Renal cortex interstitium (tissue), 15 donors: ENCODE data around the gene DNMBP. TPM values are rescaled to one million over a fixed set of nuclear protein-coding genes. Genes with fewer than 3 reads are reported as not detected.

Source experiments
- DNase-seq, 11 donors: peaks; one replicate each; pipeline ENCODE4 v3.0.0-alpha.2; 2013; ENCODE audit warnings: low read depth in 9 of 11, low spot score in 4 of 11; ENCODE audit errors: extremely low read depth in 1 of 11
- long read RNA-seq, 16 experiments: transcript quantifications; one replicate each; lab custom pipeline, GENCODE V29; 2026
- polyA plus RNA-seq, 3 donors: library from polyadenylated mRNA; unstranded; fragments of 120-200 nt; gene quantifications; one replicate each; pipeline ENCODE4 v1.2.1, GENCODE V29; 2013; ENCODE audit not compliant: insufficient read length in 3 of 3

The DNMBP gene
- 10 to 100 TPM; 31.8 to 37.6 (median 33.8) TPM for polyA plus RNA-seq
- long read RNA-seq, donor 1, result 0 reads
- long read RNA-seq, donor 2, result 0 reads
- long read RNA-seq, donor 3, result 0 reads
- long read RNA-seq, donor 4, partial matches to known transcripts, result 7 of 7 reads
- long read RNA-seq, donor 4, other reads (novel, unspliced or antisense), result 0 of 7 reads
- long read RNA-seq, donor 5, result 0 reads
- long read RNA-seq, donor 6, result 0 reads
- long read RNA-seq, donor 7, result 0 reads
- long read RNA-seq, donor 8, partial matches to known transcripts, result 19 of 19 reads
- long read RNA-seq, donor 8, other reads (novel, unspliced or antisense), result 0 of 19 reads
- long read RNA-seq, donor 9, result 0 reads
- long read RNA-seq, donor 10, full-length matches to known transcripts, result 1 of 1 reads
- long read RNA-seq, donor 10, partial matches to known transcripts, result 0 of 1 reads
- long read RNA-seq, donor 10, other reads (novel, unspliced or antisense), result 0 of 1 reads
- long read RNA-seq, donor 11, result 0 reads
- long read RNA-seq, donor 12, result 0 reads
- long read RNA-seq, donor 13, result 0 reads
- long read RNA-seq, donor 14, result 0 reads
- long read RNA-seq, donor 15, result 0 reads
- long read RNA-seq, donor 16, full-length matches to known transcripts, result 3 of 25 reads
- long read RNA-seq, donor 16, partial matches to known transcripts, result 22 of 25 reads
- long read RNA-seq, donor 16, other reads (novel, unspliced or antisense), result 0 of 25 reads

DNA sequence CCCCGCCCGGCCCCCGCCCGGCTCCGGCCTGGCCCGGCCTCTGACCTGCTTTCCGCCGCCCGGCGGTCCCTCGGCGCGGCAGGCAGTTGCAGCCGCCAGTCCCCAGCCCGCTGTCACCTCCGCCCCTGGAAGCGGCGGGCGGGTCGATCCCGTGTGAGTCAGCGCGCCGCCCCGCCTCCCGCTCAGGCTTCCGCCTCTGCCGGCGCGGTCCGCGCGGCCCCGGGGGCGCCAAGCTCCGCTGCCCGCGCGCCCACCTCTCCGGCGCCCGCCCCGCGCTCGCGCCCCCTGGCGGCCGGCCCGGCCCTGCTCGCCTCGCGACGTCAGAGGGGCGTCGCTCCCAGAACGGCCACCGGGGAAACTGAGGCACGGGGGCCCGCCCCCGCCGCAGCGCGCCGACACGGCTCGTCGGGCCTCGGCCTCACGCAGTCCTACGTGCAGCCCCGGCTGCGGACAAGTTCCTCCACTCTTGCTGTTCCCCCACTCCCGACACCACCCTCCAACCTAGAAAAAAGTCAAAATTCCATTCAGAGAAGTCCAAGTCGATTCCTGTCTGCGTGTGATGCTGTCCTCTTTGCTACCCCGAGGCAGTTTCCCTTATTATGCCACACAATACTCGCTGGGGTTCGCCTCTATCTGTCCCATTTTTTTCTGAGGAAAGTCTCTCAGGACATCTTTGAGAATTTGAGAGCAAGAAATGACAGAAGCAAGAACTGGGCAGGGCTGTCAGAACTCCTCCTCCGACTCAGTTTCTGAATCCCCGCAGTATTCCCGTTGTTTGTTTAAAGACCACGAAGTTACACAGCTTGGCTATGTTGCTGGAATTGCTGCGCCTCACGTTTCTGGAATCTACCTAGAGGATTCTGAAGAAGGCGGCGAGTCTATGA is at the start of gene DNMBP:
Gene DNMBP (minus strand): TSS at position 155 of the 884 bp plus-strand sequence. CDS start 37,823 bp downstream, outside the sequence.
- DNase-seq, result peak in 10 of 11 donors; percentile 65 to 84 (median 80)

DNA sequence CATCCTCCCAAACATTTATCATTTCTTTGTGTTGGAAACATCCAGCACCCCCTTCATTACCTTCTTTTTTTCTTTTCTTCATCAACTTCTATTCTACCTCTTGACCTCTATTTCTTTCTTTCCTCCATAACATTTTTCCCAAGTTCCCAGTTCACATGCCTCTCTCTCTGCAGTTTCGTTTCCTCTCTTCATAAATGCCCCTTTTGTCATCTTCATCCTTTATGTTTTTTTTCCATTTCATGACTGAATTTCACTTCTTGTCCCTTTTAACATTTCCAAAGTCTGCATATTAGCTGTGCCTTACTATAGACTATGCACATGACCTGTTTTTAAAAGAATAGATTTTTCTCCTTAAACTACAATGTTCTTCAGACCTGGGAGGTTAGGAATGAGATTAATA is 48.2 kb upstream of the DNMBP start:
- DNase-seq, result no peak

DNA sequence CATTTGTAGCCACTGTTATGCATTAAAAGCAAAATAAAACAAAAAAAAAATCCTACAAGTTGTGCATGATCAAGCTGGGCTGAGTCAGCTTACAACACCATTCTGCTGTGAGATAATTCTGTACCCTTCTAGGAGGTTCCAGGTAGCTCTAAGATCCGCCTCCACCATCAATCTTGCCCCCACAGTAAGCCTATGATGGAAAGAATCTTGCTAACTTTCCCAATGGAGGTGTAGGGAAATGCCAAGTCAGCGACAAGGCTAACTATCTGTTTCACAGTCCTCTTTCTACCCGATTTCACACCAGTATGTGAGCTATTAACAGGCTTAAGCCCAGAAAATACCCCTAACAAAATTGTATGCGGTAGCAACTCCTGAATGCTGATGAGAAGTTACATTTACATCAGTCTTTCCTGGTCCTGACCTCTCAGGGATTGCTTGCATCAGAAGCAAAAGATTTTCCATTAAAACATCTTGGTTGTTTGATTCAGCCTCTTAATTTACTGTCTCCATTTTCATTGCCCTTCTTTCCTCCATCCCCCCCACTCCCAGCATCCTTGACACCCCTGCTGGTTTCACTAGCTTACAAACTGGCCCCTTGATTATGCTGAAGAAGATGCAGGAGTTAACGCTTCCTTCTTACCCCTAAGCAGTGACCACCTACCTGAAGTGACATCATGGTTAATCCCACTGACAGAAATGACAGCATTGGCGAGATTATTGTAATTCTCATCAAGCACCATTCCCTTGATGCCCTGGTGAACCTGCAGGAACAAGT is 44.1 kb upstream of the DNMBP start:
- no peak for DNase-seq

- peak; percentile 60 to 84 (median 78) for DNase-seq
Observed at GRCh38 chr10:100046021-100046486, 36.3 kb upstream of the DNMBP start.

DNA sequence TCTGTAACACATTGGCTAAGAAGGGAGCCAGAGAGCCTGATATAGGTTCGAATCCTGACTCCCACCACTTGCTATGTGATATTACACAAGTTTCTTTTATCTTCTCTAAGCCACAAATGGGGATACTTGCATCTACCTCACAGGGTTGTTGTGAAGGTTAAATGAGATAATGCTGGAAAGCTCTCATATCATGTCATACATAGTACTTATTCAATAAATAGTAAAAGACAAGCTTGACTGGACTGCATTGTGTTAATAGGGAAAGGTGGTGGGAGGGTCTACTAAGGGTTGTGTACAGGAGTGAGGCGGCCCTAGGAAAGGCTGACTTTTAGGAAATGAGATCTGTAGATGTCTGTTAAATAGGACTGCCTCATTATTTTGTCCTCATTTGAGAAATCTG is 35.8 kb upstream of the DNMBP start:
- DNase-seq, result no peak

DNA sequence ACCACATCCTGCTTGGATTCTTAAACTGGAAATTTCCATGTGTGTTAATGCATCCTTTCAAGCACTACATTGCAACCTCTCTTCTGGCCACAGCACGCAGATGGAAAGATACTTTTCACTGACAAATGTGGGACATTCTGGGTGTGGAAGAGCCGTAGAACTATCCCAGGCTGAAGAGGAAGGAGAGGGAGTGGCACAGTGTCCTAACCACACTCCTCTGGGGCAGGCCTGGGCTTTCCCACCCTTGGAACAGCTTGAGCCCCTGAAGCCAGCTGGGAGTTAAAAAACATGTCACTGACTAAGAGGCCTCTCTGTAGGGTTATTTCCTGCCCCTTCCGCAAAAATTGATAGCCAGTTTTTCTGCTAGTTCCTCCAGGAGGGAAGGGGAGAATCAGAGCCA is 34.0 kb upstream of the DNMBP start:
- DNase-seq, result no peak

DNA sequence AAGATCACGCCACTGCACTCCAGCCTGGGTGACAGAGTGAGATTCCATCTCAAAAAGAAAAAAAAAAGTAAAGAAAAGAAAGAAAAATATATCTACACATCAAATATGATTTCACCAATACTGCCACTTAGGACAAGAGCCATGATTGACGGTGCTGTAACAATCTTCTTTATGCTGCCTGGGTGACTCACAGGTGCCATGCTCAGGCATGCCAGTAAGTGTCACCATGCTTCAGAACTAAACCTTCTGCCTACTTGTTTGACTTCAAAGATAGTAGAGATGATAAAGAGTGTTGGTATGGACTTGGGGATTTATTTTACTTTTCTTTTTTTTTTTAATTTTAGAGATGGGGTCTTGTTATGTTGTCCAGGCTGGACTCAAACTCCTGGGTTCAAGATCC is 33.6 kb upstream of the DNMBP start:
- no peak for DNase-seq

DNA sequence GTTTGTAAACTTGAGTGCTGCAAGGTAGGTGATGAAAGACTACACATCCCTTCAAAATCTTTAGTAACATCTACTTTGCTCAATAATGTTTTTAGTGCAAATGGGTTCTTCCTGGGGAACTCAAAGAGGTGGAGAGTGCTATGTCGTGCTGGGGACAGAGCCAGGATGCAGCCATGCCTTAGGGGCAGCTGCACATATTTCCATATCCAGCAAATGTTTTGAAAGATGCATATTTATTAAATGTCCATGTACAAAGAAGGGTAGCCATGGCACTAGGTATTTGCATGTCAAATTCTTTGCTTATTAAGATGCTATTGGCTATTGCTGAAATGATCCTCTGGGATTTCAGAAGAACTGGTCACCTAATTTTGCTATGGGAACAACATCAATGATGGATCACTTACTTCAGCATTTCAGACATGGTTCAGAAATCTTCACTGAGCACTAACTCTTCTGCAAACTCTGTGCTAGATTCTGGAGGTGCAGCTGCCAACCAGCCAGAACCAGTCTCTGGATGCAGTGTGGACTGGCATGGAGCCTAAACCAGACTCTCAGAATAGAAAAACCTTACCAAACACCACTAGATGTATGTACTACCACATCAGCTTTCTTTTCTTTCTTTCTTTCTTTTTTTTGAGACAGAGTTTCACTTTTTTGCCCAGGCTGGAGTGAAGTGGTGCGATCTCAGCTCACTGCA is 31.7 kb upstream of the DNMBP start:
- DNase-seq, result no peak

DNA sequence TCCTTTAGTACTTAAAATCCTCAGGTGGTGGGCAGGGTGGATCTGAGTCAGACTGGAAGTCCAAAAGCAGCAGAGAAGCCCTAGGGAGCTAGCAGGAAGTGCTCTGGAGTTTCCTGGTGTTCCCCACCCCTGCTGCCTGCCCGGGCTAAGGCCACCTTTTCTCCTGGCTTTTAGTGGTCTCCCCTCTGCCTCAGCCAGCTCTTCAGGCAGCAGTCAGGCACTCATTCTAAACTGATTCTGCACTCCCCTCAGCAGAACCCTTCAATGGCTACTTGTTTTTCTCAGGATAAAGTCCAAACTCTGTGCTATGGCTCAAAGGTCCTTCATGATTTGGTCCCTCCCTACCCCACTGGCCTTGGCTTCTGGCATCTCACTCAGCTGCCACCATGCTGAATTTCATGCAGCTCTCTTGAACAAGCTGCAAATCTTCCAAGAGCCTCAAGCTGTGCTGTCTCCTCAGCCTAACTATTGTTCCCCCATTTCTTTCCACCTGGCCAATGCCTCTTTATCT is 28.9 kb upstream of the DNMBP start:
- no peak for DNase-seq

GRCh38 chr10:100037758-100038315 is 28.1 kb upstream of the DNMBP start:
- no peak for DNase-seq

DNA sequence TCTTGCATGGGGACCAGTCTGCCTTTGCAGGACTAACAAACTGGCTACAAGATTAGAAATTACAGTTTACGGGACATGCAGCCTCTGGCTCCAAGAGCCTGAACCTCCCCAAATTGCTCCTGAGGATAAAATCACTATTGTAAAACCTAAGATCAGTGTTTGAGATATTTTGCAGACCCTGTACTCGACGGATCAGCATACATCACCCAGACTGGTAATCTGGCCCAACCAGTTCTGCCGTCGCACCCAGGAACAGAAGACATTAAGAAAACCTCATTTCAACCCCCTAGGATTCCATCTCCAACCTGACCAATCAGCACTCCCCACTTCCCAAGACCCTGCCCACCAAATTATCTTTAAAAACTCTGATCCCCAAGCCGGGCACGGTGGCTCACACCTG is 27.1 kb upstream of the DNMBP start:
- no peak for DNase-seq

- no peak for DNase-seq
Observed at GRCh38 chr10:100033766-100034418, 24.1 kb upstream of the DNMBP start.

GRCh38 chr10:100027416-100027815 is 17.7 kb upstream of the DNMBP start:
- DNase-seq, result no peak

DNA sequence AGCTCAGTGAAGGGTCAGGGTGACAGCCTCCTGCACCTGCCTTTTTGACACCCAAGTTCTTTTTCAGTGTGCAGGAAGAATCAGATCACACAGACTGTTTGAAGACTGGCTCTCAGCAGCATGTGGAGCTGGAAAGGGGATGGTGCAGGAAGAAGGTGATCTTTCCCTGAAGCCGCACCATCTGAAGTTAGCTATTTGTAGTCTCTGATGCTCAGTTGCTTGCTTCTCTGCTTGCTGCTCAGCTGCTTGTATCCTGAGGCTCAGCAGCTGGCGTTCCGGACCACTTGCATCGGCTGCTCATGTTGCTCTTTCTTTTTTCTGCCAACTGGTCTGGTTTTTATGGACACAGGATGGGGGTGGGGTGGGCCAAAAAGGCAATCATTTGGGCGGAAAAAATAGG is 15.8 kb upstream of the DNMBP start:
- DNase-seq, result peak in 7 of 11 donors; percentile 50 to 76 (median 59)

- no peak for DNase-seq
Observed at GRCh38 chr10:100024748-100025147, 15.0 kb upstream of the DNMBP start.

DNA sequence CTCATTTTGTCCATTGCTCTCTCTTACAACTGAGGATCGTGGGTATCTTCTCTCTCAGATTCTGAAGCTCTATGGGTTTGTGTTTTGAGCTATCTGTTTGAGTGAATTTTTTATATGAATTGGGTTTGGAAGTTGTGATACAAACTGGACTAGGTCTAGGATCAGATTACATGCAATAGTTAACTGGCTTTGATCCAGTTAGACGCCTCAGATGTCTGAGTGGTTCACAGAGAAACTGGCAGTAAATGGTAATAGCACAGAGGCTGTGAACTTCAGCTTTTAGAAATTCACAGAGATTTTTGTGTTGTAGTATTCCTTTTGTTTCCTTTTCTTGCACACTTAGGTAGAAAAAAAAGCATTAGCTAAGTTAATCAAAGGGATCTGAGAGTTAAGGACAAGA is 12.7 kb upstream of the DNMBP start:
- no peak for DNase-seq

GRCh38 chr10:100021322-100021721 is 11.6 kb upstream of the DNMBP start:
- no peak for DNase-seq
